Gastroesophageal sphincter (tissue), 4 donors: Measurements from ENCODE around the gene ADAMTSL3. TPM values are rescaled to one million over a fixed set of nuclear protein-coding genes. Genes with fewer than 3 reads are reported as not detected.
"Not testable (repeated sequence)": the region's sequence is repeated elsewhere in the genome, so short reads cannot be mapped to it uniquely, and the experiment has no call there.

Experiments
- ATAC-seq: fragments of 150-250 bp; one replicate; pipeline ENCODE4 v1.9.1; 2016; ENCODE audit warnings: mild to moderate bottlenecking, moderate library complexity
- H3K27ac ChIP-seq, 4 donors: fragments of 200-600 bp; sonication (generic) in 3 of 4; 1 replicate in 3 of 4; 2 replicates in 1 of 4; pipeline ENCODE4 v1.5.1; 2016 to 2019
- H3K27me3 ChIP-seq: fragments of 200-600 bp; sonication (generic); one replicate; pipeline ENCODE4 v1.5.1; 2019
- H3K36me3 ChIP-seq, 2 donors: fragments of 200-600 bp; sonication (generic); one replicate each; pipeline ENCODE4 v1.5.1; 2019; ENCODE audit warnings: control low read depth in 1 of 2
- H3K4me1 ChIP-seq, 3 donors: fragments of 200-600 bp; sonication (generic); 1 replicate in 2 of 3; 2 replicates in 1 of 3; pipeline ENCODE4 v1.5.1; 2016 to 2019; ENCODE audit warnings: control low read depth in 2 of 3
- H3K4me3 ChIP-seq, 2 donors: fragments of 200-600 bp; sonication (generic); one replicate each; pipeline ENCODE4 v1.5.1; 2019; ENCODE audit warnings: mild to moderate bottlenecking in 1 of 2, moderate library complexity in 1 of 2
- H3K9me3 ChIP-seq, 3 donors: fragments of 200-600 bp; sonication (generic); one replicate each; pipeline ENCODE4 v1.5.1; 2017 to 2019; ENCODE audit warnings: control low read depth in 2 of 3
- EP300 ChIP-seq: sonication (generic); formaldehyde crosslinking; IDR thresholded peaks from one replicate; pipeline ENCODE4 v1.6.1; 2017; ENCODE audit warnings: antibody characterized with exemption, mild to moderate bottlenecking
- POLR2A ChIP-seq, 2 donors: fragments of 450-650 bp; IDR thresholded peaks; one replicate each; pipeline ENCODE4 v1.6.1; 2017; ENCODE audit warnings: antibody characterized with exemption in 2 of 2, mild to moderate bottlenecking in 2 of 2, moderate library complexity in 1 of 2
- POLR2AphosphoS5 ChIP-seq: sonication (generic); formaldehyde crosslinking; IDR thresholded peaks from one replicate; pipeline ENCODE4 v1.6.1; 2017; ENCODE audit warnings: antibody characterized with exemption
- WGBS, 2 donors: methylation state at CpG; one replicate each; pipeline ENCODE4 v1.1.5; 2018; ENCODE audit warnings: low coverage in 1 of 2; 5-methylcytosine and 5-hydroxymethylcytosine counted together
- total RNA-seq, 4 donors: library from RNA; depleted of rRNA; stranded (reverse); fragments of >200 nt; gene quantifications; one replicate each; pipeline ENCODE4 v1.1.0, GENCODE V29; 2016
- TF ChIP-seq, protein P1 (sequence below), 4 experiments: fragments of 200-600 bp in 2 of 4; fragments of 450-650 bp in 2 of 4; sonication (generic) in 1 of 4; IDR thresholded peaks; one replicate each; pipeline ENCODE4 v1.5.1; 2017 to 2019; ENCODE audit warnings: antibody characterized with exemption in 4 of 4, mild to moderate bottlenecking in 2 of 4, moderate library complexity in 2 of 4

The ADAMTSL3 gene
- total RNA-seq, 4 donors from 2014 or later = 19.4 to 35.9 (median 24.1) TPM

DNA sequence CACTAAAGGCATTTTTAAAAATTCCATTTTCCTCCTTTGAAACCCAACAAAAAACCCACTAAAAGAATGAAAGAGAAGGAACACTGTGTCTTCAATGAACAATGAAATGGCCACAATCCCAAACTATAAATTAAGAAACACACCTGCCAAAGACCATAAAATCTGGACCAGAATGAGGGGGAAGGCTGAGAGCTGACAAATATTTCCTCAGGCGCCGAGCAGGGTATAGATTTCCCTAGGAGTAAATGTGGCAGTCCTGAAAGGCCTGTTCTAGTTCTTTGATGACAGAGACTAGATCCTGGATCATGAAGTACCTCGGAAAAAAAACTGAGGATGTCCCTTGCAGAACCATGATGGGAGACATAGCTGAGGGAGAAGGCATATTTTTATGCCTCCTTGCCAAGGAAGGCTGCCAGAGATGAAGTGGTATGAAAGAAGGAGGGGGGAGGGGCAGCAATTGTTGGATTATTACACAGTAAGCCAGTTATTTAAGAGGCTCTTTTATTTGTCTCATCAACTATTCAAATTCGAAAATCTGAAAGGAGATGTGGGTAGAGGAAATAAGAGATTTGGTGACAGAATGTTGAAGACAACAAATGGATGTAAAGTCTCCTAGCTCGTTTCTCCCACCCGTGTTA lies 306.4 kb downstream of the ADAMTSL3 start:
- H3K36me3 ChIP-seq = peaks cover 0 to 28% of the 10 kb centered on the region in 2 donors
- ATAC-seq = no peak
- H3K9me3 ChIP-seq = peaks cover 0 to 11% (median 0%) of the 10 kb centered on the region in 3 donors
- no peak overlapping the region for H3K4me3 ChIP-seq
- no peaks in the 10 kb centered on the region for H3K4me1 ChIP-seq
- WGBS, 2 donors = 74 to 82% methylated on average over 4 to 6 of the region's 6 CpGs
- H3K27ac ChIP-seq = no peak overlapping the region
- no peaks in the 10 kb centered on the region for H3K27me3 ChIP-seq
- no peak for TF ChIP-seq POLR2A (IDR thresholded peaks at IDR 0.05)
- TF ChIP-seq, protein P1, sequence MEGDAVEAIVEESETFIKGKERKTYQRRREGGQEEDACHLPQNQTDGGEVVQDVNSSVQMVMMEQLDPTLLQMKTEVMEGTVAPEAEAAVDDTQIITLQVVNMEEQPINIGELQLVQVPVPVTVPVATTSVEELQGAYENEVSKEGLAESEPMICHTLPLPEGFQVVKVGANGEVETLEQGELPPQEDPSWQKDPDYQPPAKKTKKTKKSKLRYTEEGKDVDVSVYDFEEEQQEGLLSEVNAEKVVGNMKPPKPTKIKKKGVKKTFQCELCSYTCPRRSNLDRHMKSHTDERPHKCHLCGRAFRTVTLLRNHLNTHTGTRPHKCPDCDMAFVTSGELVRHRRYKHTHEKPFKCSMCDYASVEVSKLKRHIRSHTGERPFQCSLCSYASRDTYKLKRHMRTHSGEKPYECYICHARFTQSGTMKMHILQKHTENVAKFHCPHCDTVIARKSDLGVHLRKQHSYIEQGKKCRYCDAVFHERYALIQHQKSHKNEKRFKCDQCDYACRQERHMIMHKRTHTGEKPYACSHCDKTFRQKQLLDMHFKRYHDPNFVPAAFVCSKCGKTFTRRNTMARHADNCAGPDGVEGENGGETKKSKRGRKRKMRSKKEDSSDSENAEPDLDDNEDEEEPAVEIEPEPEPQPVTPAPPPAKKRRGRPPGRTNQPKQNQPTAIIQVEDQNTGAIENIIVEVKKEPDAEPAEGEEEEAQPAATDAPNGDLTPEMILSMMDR (IDR thresholded peaks at IDR 0.05) = no peak
- TF ChIP-seq POLR2AphosphoS5 = no peak
- TF ChIP-seq EP300 = no peak

- 90 to 94% methylated on average over 3 of the region's 3 CpGs for WGBS, 2 donors
- no peak for ATAC-seq
- Histone ChIP-seq H3K27me3 (no peaks in the 10 kb centered on the region), H3K9me3 (peaks cover 0 to 17% (median 0%) of the 10 kb centered on the region in 3 donors), H3K27ac (no peak overlapping the region), H3K4me3 (no peak overlapping the region), H3K36me3 (peaks cover 0 to 18% of the 10 kb centered on the region in 2 donors), H3K4me1 (no peaks in the 10 kb centered on the region)
- TF ChIP-seq POLR2A (IDR thresholded peaks at IDR 0.05) (no peak), POLR2AphosphoS5 (no peak), EP300 (no peak)
- TF ChIP-seq, protein P1 (IDR thresholded peaks at IDR 0.05) = no peak
Observed at GRCh38 chr15:83961311-83961710, 307.4 kb downstream of the ADAMTSL3 start.

- ATAC-seq, H3K4me3 ChIP-seq: not testable (repeated sequence)
- 100% methylated on average over 1 of the region's 1 CpG; no CpG with 5 or more reads in 1 of the 2 donors for WGBS, 2 donors
Observed at GRCh38 chr15:83964967-83965366, 311.0 kb downstream of the ADAMTSL3 start.

DNA sequence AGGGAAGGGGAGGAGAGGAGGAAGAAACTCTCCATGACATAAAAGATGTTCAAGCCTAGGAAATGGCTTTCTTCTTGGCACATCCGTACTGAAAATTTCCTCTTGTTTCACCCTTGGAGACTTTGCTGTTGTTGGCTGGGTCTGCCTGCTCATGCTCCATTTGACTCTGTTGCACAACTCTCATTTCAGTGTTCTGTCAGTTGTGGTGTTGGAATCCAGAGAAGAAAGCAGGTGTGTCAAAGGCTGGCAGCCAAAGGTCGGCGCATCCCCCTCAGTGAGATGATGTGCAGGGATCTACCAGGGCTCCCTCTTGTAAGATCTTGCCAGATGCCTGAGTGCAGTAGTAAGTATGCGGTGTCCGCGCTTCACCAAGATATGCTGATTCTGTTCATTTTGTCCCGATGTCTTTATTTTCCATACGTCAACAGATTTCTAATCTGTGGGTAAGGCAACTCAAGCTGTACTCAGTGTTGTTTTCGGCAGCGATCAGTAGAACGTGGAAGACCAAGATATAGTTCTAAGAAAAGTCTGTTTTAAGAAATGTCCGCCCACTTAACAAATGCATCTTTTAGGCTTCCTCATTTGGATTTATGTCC lies 316.5 kb downstream of the ADAMTSL3 start:
- peak; percentile 36 for ATAC-seq
- TF ChIP-seq POLR2A (IDR thresholded peaks at IDR 0.05) = no peak
- TF ChIP-seq POLR2AphosphoS5 = no peak
- TF ChIP-seq, protein P1 (IDR thresholded peaks at IDR 0.05) = no peak
- no peak for TF ChIP-seq EP300
- H3K4me1 ChIP-seq = no peaks in the 10 kb centered on the region
- H3K36me3 ChIP-seq = peaks cover 0 to 4% of the 10 kb centered on the region in 2 donors
- peaks cover 0 to 27% (median 0%) of the 10 kb centered on the region in 3 donors for H3K9me3 ChIP-seq
- H3K27ac ChIP-seq = no peak overlapping the region
- no peak overlapping the region for H3K4me3 ChIP-seq
- WGBS, 2 donors = 86 to 89% methylated on average over 12 of the region's 12 CpGs
- no peaks in the 10 kb centered on the region for H3K27me3 ChIP-seq

More at GRCh38 chr15:83964967-83965366, 311.0 kb downstream of the ADAMTSL3 start:
- H3K9me3 ChIP-seq = peaks cover 0 to 38% (median 0%) of the 10 kb centered on the region in 3 donors
- H3K36me3 ChIP-seq = peaks cover 0 to 13% of the 10 kb centered on the region in 2 donors
- H3K27ac ChIP-seq, H3K27me3 ChIP-seq, H3K4me1 ChIP-seq: not testable (repeated sequence)

DNA sequence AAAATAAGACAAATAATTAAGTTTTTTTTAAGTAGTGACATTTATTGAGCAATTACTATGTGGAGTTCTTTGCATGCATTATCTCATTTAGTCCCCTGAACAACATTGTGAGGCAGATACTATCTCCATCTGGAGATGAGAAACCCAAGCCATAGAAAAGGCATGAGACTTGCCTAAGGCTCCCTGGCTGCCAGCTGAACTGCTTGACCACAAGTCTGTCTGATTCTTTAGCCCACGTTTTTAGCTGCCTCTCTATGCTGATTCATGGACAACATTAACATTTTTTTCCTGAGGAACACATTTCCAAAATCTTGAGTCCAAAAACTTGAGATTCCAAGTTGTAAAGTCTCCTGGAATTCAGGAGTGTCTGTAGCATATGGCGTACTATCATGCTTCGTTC lies 318.1 kb downstream of the ADAMTSL3 start:
- Histone ChIP-seq H3K9me3 (peaks cover 0 to 18% (median 0%) of the 10 kb centered on the region in 3 donors), H3K27me3 (no peaks in the 10 kb centered on the region), H3K4me3 (no peak overlapping the region), H3K36me3 (peaks cover 0 to 15% of the 10 kb centered on the region in 2 donors), H3K27ac (no peak overlapping the region), H3K4me1 (no peaks in the 10 kb centered on the region)
- no peak for ATAC-seq
- 38 to 66% methylated on average over 3 of the region's 3 CpGs for WGBS, 2 donors
- TF ChIP-seq EP300 = no peak
- TF ChIP-seq POLR2A (IDR thresholded peaks at IDR 0.05) = no peak
- TF ChIP-seq, protein P1 (IDR thresholded peaks at IDR 0.05) = no peak
- no peak for TF ChIP-seq POLR2AphosphoS5
